ENCODE measurements around the gene TOM1L2.

GRCh38 chr17:17899486-17899885, 72.7 kb downstream of the TOM1L2 start:
- TF ChIP-seq, protein P1, sequence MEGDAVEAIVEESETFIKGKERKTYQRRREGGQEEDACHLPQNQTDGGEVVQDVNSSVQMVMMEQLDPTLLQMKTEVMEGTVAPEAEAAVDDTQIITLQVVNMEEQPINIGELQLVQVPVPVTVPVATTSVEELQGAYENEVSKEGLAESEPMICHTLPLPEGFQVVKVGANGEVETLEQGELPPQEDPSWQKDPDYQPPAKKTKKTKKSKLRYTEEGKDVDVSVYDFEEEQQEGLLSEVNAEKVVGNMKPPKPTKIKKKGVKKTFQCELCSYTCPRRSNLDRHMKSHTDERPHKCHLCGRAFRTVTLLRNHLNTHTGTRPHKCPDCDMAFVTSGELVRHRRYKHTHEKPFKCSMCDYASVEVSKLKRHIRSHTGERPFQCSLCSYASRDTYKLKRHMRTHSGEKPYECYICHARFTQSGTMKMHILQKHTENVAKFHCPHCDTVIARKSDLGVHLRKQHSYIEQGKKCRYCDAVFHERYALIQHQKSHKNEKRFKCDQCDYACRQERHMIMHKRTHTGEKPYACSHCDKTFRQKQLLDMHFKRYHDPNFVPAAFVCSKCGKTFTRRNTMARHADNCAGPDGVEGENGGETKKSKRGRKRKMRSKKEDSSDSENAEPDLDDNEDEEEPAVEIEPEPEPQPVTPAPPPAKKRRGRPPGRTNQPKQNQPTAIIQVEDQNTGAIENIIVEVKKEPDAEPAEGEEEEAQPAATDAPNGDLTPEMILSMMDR (IDR thresholded peaks at IDR 0.05), result no peak
- no peak for TF ChIP-seq POLR2A (IDR thresholded peaks at IDR 0.05)

Data from adrenal gland (tissue), 5 donors.